Neural progenitor cell (in vitro differentiated cells): ENCODE data around the gene RPS6KA3.

ENCODE experiments used
- EZH2 ChIP-seq: fragments of 200-600 bp; sonication (generic); IDR thresholded peaks from 2 replicates; pipeline ENCODE4 v1.6.1; 2017; ENCODE audit warnings: antibody characterized with exemption, mild to moderate bottlenecking, moderate library complexity
- EZH2phosphoT487 ChIP-seq: fragments of 200-600 bp; sonication (generic); IDR thresholded peaks from 2 replicates; pipeline ENCODE4 v1.6.1; 2017; ENCODE audit warnings: antibody characterized with exemption
- TF ChIP-seq, protein P1 (sequence below): fragments of 200-600 bp; sonication (generic); IDR thresholded peaks from 2 replicates; pipeline ENCODE4 v1.5.1; 2017; ENCODE audit warnings: antibody characterized with exemption, mild to moderate bottlenecking

DNA sequence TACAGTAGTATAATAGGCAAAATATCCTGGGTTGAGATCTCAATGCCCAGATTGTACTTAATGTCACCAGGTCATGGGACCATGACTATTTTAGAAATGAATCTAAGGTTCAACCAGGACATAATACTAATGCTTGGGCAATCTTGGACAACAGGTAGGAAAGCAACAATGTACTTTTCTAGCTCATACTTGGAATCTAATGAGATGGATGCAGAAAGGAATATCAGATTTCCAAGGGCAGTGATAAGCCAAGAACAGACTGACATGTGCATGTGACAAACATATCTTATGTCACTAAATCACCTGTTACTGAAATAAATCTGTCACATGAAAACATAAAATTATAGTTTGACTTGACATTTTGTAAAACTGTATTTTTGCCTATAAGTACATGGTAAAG, 51.1 kb downstream of the RPS6KA3 start:
- TF ChIP-seq, protein P1, sequence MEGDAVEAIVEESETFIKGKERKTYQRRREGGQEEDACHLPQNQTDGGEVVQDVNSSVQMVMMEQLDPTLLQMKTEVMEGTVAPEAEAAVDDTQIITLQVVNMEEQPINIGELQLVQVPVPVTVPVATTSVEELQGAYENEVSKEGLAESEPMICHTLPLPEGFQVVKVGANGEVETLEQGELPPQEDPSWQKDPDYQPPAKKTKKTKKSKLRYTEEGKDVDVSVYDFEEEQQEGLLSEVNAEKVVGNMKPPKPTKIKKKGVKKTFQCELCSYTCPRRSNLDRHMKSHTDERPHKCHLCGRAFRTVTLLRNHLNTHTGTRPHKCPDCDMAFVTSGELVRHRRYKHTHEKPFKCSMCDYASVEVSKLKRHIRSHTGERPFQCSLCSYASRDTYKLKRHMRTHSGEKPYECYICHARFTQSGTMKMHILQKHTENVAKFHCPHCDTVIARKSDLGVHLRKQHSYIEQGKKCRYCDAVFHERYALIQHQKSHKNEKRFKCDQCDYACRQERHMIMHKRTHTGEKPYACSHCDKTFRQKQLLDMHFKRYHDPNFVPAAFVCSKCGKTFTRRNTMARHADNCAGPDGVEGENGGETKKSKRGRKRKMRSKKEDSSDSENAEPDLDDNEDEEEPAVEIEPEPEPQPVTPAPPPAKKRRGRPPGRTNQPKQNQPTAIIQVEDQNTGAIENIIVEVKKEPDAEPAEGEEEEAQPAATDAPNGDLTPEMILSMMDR = no peak
- TF ChIP-seq EZH2 (no peak), EZH2phosphoT487 (no peak)
